Lower leg skin (tissue), 4 donors: ENCODE data around the gene SHISA6. TPM values are rescaled to one million over a fixed set of nuclear protein-coding genes. Genes with fewer than 3 reads are reported as not detected.

Source experiments
- DNase-seq, 2 donors: peaks; one replicate each; pipeline ENCODE4 v3.0.0-alpha.2; 2019; ENCODE audit warnings: low spot score in 2 of 2
- H3K4me3 ChIP-seq: fragments of 200-600 bp; sonication (generic); 2 replicates; pipeline ENCODE4 v1.5.1; 2017; ENCODE audit warnings: mild to moderate bottlenecking, low read depth; ENCODE audit not compliant: poor library complexity, severe bottlenecking
- POLR2A ChIP-seq, 2 donors: fragments of 450-650 bp; IDR thresholded peaks; one replicate each; pipeline ENCODE4 v1.6.1; 2016 to 2017; ENCODE audit warnings: antibody characterized with exemption in 2 of 2, mild to moderate bottlenecking in 1 of 2, moderate library complexity in 1 of 2
- whole genome bisulfite sequencing, 2 donors: methylation state at CpG; one replicate each; pipeline ENCODE4 v1.1.5; 2018; 5-methylcytosine and 5-hydroxymethylcytosine counted together
- intact Hi-C: fragments of 100-400 bp; cut with DNase I; formaldehyde crosslinking; loops from one replicate; pipeline ENCODE4 v1.15.0; 2023; ENCODE audit warnings: low total_unique reads
- total RNA-seq, 4 donors: library from RNA; depleted of rRNA; stranded (reverse); fragments of >200 nt; gene quantifications; one replicate each; pipeline ENCODE4 v1.1.0, GENCODE V29; 2016
- TF ChIP-seq, protein P1 (sequence below), 3 donors: fragments of 450-650 bp; IDR thresholded peaks; one replicate each; pipeline ENCODE4 v1.5.1; 2016; ENCODE audit warnings: antibody characterized with exemption in 3 of 3, mild to moderate bottlenecking in 3 of 3, moderate library complexity in 2 of 3

Gene SHISA6
- total RNA-seq, 4 donors from 2014 or later = 0.72 to 2.8 (median 1.4) TPM

DNA sequence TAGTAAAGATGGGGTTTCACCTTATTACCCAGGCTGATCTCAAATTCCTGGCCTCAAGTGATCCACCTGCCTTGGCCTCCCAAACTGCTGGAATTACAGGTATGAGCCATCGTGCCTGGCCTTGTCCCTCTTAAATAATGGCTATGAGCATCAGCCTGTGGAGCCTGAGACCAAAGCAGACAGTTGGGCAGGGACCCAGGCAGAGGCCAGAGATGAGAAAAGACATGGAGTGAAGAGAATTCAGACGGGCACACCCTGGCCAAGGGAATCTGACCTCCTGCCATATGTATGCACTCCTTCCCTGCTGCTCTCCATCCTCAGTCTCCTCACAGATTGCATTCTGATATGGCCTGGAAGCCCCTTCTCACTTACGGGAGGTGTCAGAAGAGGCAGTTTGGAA is 258.9 kb downstream of the SHISA6 start:
- TF ChIP-seq POLR2A (IDR thresholded peaks at IDR 0.05) = no peak
- TF ChIP-seq, protein P1, sequence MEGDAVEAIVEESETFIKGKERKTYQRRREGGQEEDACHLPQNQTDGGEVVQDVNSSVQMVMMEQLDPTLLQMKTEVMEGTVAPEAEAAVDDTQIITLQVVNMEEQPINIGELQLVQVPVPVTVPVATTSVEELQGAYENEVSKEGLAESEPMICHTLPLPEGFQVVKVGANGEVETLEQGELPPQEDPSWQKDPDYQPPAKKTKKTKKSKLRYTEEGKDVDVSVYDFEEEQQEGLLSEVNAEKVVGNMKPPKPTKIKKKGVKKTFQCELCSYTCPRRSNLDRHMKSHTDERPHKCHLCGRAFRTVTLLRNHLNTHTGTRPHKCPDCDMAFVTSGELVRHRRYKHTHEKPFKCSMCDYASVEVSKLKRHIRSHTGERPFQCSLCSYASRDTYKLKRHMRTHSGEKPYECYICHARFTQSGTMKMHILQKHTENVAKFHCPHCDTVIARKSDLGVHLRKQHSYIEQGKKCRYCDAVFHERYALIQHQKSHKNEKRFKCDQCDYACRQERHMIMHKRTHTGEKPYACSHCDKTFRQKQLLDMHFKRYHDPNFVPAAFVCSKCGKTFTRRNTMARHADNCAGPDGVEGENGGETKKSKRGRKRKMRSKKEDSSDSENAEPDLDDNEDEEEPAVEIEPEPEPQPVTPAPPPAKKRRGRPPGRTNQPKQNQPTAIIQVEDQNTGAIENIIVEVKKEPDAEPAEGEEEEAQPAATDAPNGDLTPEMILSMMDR (IDR thresholded peaks at IDR 0.05) = no peak

DNA sequence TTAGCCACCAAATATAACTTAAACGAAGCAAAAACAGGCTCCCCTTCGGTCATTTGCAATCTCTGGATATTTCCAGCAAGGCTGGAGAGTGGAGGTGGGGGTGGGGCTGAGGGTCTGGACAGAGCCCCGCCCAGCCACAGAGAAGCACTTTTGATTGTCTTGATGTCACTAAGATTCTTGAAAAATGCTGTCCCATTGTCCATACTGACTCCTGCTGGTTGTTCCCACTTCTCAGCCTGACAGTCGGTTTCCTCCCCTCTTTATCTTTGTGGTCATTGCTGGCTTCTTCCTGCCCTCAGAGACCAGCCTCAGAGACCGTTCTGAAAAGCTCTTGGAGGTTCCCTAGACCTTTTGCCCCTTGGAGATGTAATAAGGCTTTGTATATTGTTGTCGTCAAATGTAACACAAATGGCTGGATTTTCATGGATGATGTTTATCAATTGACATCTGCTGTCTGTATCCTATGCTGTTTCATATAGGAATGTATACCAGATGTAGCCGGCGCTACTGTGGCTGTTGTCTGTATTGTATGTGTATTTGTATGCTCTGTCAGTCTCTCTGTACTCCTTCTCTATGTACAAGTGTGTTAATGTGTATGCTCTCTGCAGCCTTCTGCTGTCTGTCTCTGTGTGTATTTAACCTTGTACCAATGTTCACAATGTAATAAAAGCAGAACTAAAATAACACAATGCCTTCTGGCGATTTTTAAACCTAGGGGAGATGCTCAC is 262.5 kb downstream of the SHISA6 start:
- no peak for DNase-seq
- WGBS, 2 donors = 71% methylated on average over 9 of the region's 9 CpGs
- TF ChIP-seq POLR2A (IDR thresholded peaks at IDR 0.05) = no peak
- TF ChIP-seq, protein P1 (IDR thresholded peaks at IDR 0.05) = no peak
- intact Hi-C loops = no loop called here
- no peak overlapping the region for H3K4me3 ChIP-seq

More for the DNA sequence above, 258.9 kb downstream of the SHISA6 start:
- WGBS, 2 donors = 46 to 68% methylated on average over 3 of the region's 3 CpGs
- H3K4me3 ChIP-seq = no peak overlapping the region
- intact Hi-C loops = no loop called here
- DNase-seq = no peak

GRCh38 chr17:11506635-11507034 is 265.6 kb downstream of the SHISA6 start:
- 10 to 12% methylated on average over 4 of the region's 4 CpGs for WGBS, 2 donors
- DNase-seq = no peak
- TF ChIP-seq POLR2A (IDR thresholded peaks at IDR 0.05) = no peak
- TF ChIP-seq, protein P1 (IDR thresholded peaks at IDR 0.05) = no peak
- H3K4me3 ChIP-seq = no peak overlapping the region
- intact Hi-C loops = no loop called here

- 46 to 60% methylated on average over 4 of the region's 4 CpGs for WGBS, 2 donors
- intact Hi-C loops = no loop called here
- no peak for DNase-seq
- H3K4me3 ChIP-seq = no peak overlapping the region
- no peak for TF ChIP-seq POLR2A (IDR thresholded peaks at IDR 0.05)
- TF ChIP-seq, protein P1 (IDR thresholded peaks at IDR 0.05) = no peak
These were observed 270.7 kb downstream of the SHISA6 start for GRCh38 chr17:11511696-11512095.

GRCh38 chr17:11514565-11514964 is 273.6 kb downstream of the SHISA6 start:
- 85 to 94% methylated on average over 2 of the region's 2 CpGs for WGBS, 2 donors

More at GRCh38 chr17:11514565-11514964, 273.6 kb downstream of the SHISA6 start:
- TF ChIP-seq POLR2A (IDR thresholded peaks at IDR 0.05) = no peak
- TF ChIP-seq, protein P1 (IDR thresholded peaks at IDR 0.05) = no peak
- intact Hi-C loops = no loop called here
- DNase-seq = no peak
- no peak overlapping the region for H3K4me3 ChIP-seq
